Gastroesophageal sphincter (tissue), 4 donors: Measurements from ENCODE around the gene NOTCH4. TPM values are rescaled to one million over a fixed set of nuclear protein-coding genes. Genes with fewer than 3 reads are reported as not detected.

Experiments
- ATAC-seq: fragments of 150-250 bp; one replicate; pipeline ENCODE4 v1.9.1; 2016; ENCODE audit warnings: mild to moderate bottlenecking, moderate library complexity
- H3K27ac ChIP-seq, 4 donors: fragments of 200-600 bp; sonication (generic) in 3 of 4; 1 replicate in 3 of 4; 2 replicates in 1 of 4; pipeline ENCODE4 v1.5.1; 2016 to 2019
- H3K27me3 ChIP-seq: fragments of 200-600 bp; sonication (generic); one replicate; pipeline ENCODE4 v1.5.1; 2019
- H3K36me3 ChIP-seq, 2 donors: fragments of 200-600 bp; sonication (generic); one replicate each; pipeline ENCODE4 v1.5.1; 2019; ENCODE audit warnings: control low read depth in 1 of 2
- H3K4me1 ChIP-seq, 3 donors: fragments of 200-600 bp; sonication (generic); 1 replicate in 2 of 3; 2 replicates in 1 of 3; pipeline ENCODE4 v1.5.1; 2016 to 2019; ENCODE audit warnings: control low read depth in 2 of 3
- H3K4me3 ChIP-seq, 2 donors: fragments of 200-600 bp; sonication (generic); one replicate each; pipeline ENCODE4 v1.5.1; 2019; ENCODE audit warnings: mild to moderate bottlenecking in 1 of 2, moderate library complexity in 1 of 2
- H3K9me3 ChIP-seq, 3 donors: fragments of 200-600 bp; sonication (generic); one replicate each; pipeline ENCODE4 v1.5.1; 2017 to 2019; ENCODE audit warnings: control low read depth in 2 of 3
- EP300 ChIP-seq: sonication (generic); formaldehyde crosslinking; IDR thresholded peaks from one replicate; pipeline ENCODE4 v1.6.1; 2017; ENCODE audit warnings: antibody characterized with exemption, mild to moderate bottlenecking
- POLR2A ChIP-seq, 2 donors: fragments of 450-650 bp; IDR thresholded peaks; one replicate each; pipeline ENCODE4 v1.6.1; 2017; ENCODE audit warnings: antibody characterized with exemption in 2 of 2, mild to moderate bottlenecking in 2 of 2, moderate library complexity in 1 of 2
- POLR2AphosphoS5 ChIP-seq: sonication (generic); formaldehyde crosslinking; IDR thresholded peaks from one replicate; pipeline ENCODE4 v1.6.1; 2017; ENCODE audit warnings: antibody characterized with exemption
- WGBS, 2 donors: methylation state at CpG; one replicate each; pipeline ENCODE4 v1.1.5; 2018; ENCODE audit warnings: low coverage in 1 of 2; 5-methylcytosine and 5-hydroxymethylcytosine counted together
- total RNA-seq, 4 donors: library from RNA; depleted of rRNA; stranded (reverse); fragments of >200 nt; gene quantifications; one replicate each; pipeline ENCODE4 v1.1.0, GENCODE V29; 2016
- TF ChIP-seq, protein P1 (sequence below), 4 experiments: fragments of 200-600 bp in 2 of 4; fragments of 450-650 bp in 2 of 4; sonication (generic) in 1 of 4; IDR thresholded peaks; one replicate each; pipeline ENCODE4 v1.5.1; 2017 to 2019; ENCODE audit warnings: antibody characterized with exemption in 4 of 4, mild to moderate bottlenecking in 2 of 4, moderate library complexity in 2 of 4

The NOTCH4 gene
- total RNA-seq, 4 donors from 2014 or later, result 10.9 to 26.0 (median 13.2) TPM

DNA sequence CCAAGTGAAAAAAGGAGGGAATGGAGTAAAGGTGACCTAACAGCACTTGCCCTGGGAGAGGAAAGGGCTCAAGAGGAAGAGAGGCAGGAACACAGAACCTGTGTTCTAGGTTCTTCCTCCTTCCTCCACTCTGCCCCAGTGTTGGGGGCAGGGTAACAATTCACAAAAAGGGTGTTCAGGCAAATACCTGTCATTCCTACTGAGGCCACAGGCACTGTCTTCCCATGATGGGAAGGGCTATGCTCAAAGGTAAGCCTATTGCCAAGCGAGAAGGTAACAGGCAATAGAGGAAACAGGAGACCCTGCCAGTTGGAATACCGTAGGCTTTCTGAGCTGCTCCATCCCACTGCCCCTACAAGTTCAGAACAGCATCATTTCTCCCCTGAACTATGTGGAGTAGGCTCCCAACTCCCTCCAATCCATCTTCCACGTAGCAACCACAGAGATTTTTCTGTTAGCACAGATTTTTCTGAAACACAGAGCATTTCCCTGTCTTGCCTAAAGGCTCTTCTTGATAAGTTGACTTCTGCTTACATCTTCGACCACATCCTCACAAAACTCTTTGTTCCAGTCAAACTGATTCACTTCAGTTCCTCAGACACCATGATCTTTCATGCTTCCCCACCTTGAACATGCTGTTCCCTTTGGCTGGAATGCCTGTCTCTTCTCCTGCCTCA is 50.7 kb downstream of the NOTCH4 start:
- Histone ChIP-seq H3K36me3 (peaks cover 0 to 33% of the 10 kb centered on the region in 2 donors), H3K9me3 (no peaks in the 10 kb centered on the region), H3K4me1 (peaks cover 0 to 47% (median 15%) of the 10 kb centered on the region in 3 donors), H3K27ac (peak overlapping the region in 3 of 4 donors; percentile 7 to 51 (median 16)), H3K4me3 (no peak overlapping the region), H3K27me3 (no peaks in the 10 kb centered on the region)
- TF ChIP-seq POLR2A (IDR thresholded peaks at IDR 0.05), result no peak
- TF ChIP-seq POLR2AphosphoS5, result no peak
- no peak for TF ChIP-seq EP300
- TF ChIP-seq, protein P1, sequence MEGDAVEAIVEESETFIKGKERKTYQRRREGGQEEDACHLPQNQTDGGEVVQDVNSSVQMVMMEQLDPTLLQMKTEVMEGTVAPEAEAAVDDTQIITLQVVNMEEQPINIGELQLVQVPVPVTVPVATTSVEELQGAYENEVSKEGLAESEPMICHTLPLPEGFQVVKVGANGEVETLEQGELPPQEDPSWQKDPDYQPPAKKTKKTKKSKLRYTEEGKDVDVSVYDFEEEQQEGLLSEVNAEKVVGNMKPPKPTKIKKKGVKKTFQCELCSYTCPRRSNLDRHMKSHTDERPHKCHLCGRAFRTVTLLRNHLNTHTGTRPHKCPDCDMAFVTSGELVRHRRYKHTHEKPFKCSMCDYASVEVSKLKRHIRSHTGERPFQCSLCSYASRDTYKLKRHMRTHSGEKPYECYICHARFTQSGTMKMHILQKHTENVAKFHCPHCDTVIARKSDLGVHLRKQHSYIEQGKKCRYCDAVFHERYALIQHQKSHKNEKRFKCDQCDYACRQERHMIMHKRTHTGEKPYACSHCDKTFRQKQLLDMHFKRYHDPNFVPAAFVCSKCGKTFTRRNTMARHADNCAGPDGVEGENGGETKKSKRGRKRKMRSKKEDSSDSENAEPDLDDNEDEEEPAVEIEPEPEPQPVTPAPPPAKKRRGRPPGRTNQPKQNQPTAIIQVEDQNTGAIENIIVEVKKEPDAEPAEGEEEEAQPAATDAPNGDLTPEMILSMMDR (IDR thresholded peaks at IDR 0.05), result no peak
- 61 to 75% methylated on average over 3 to 4 of the region's 4 CpGs for WGBS, 2 donors
- no peak for ATAC-seq

DNA sequence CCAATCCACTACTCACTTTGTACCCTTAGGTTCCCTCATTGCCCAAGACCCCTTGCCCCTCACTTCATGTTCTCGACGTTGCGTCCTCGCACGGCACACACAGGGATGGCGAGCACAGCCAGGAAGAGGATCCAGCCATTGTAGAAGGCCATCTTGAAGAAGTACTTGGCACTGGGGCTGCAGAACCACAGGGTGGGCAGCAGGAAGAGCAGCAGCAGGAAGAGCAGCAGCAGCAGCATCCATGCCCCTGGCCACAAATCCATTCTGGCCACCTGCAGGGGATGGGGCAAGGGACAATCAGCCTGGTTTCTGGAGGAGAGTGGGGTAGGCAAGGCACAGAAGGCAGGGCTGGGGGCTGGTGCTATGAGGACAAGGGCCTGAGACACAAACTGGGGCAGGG is 52.6 kb downstream of the NOTCH4 start:
- H3K27me3 ChIP-seq, result no peaks in the 10 kb centered on the region
- no peak for ATAC-seq
- H3K4me3 ChIP-seq, result no peak overlapping the region
- TF ChIP-seq POLR2A (IDR thresholded peaks at IDR 0.05), result no peak
- TF ChIP-seq POLR2AphosphoS5, result no peak
- TF ChIP-seq, protein P1 (IDR thresholded peaks at IDR 0.05), result no peak
- 95% methylated on average over 3 of the region's 6 CpGs; no CpG with 5 or more reads in 1 of the 2 donors for WGBS, 2 donors
- peaks cover 0 to 53% of the 10 kb centered on the region in 2 donors for H3K36me3 ChIP-seq
- no peaks in the 10 kb centered on the region for H3K9me3 ChIP-seq
- peak overlapping the region in 1 of 4 donors; percentile 3 for H3K27ac ChIP-seq
- peaks cover 0 to 41% (median 8%) of the 10 kb centered on the region in 3 donors for H3K4me1 ChIP-seq

DNA sequence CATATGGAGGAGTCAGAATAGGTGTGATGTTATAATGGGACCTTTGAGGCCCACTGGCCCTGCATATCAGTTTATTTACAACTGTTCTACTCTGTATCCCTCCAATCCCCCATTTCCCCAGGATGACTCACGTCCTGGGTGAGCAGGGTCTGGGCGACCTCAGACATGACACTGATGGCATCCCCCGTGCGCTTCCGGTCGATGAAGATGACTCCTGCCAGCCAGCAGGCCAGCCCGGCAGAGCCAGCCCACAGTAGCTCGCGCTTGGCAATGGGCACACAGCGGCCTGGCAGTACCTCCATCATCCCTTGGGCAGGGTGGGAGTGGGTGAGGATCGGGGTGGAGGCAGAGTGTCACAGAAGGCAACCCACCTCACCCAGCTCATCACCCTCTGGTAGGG is 53.6 kb downstream of the NOTCH4 start:
- Histone ChIP-seq H3K9me3 (no peaks in the 10 kb centered on the region), H3K4me1 (peaks cover 0 to 37% (median 7%) of the 10 kb centered on the region in 3 donors), H3K27me3 (no peaks in the 10 kb centered on the region), H3K36me3 (peaks cover 0 to 61% of the 10 kb centered on the region in 2 donors), H3K4me3 (no peak overlapping the region), H3K27ac (peak overlapping the region in 1 of 4 donors; percentile 74)
- WGBS, 2 donors, result 80 to 100% methylated on average over 2 to 4 of the region's 11 CpGs
- ATAC-seq, result no peak
- no peak for TF ChIP-seq EP300
- TF ChIP-seq POLR2AphosphoS5, result no peak
- TF ChIP-seq POLR2A (IDR thresholded peaks at IDR 0.05), result no peak
- TF ChIP-seq, protein P1 (IDR thresholded peaks at IDR 0.05), result no peak

DNA sequence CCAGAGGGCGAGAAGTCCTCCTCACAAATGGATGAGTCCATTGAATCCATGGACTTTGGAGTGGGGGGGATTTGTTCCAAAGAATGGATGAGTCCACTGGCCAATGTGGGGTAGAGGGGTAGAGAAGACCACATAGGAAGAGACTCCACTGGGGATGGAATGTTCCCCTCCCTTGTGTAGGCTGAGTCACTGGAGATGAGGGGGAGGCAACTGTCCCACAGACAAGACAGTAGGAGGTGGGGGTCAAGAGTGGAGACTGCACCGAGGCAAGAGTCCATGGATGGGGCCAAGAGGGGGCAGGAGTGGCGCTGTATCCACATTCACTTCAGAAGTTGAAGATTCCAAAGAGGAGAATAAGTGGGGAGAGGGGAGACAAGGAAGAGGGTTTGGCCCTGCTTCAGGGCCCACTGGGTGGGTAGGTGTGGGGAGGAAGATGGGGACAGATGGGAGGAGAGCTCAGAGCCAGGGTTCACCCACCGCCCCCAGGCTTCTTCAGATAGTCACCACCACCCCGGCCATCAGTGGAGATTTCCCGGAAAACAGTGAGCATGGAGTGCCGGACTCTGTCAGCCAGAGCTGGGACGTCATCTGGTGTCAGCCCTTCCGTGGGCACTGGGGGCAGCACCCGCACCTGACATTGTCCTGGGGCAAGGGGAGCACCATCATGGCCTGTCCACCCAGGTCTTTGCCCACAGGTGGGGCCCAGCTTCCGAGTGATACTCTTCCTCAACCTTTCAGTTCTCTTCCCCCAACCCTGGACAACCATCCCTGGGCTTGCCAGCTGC is 54.9 kb downstream of the NOTCH4 start:
- Histone ChIP-seq H3K27ac (peak overlapping the region in 3 of 4 donors; percentile 16 to 74 (median 35)), H3K4me1 (peaks cover 0 to 24% (median 0%) of the 10 kb centered on the region in 3 donors), H3K36me3 (peaks cover 0 to 74% of the 10 kb centered on the region in 2 donors), H3K9me3 (no peaks in the 10 kb centered on the region), H3K4me3 (no peak overlapping the region), H3K27me3 (no peaks in the 10 kb centered on the region)
- no peak for ATAC-seq
- no peak for TF ChIP-seq EP300
- TF ChIP-seq POLR2A (IDR thresholded peaks at IDR 0.05), result no peak
- no peak for TF ChIP-seq POLR2AphosphoS5
- TF ChIP-seq, protein P1 (IDR thresholded peaks at IDR 0.05), result no peak
- 59 to 64% methylated on average over 3 to 4 of the region's 11 CpGs for WGBS, 2 donors
